Uterus (tissue), 2 donors: ENCODE data around the gene ALMS1.

Experiments
- POLR2A ChIP-seq, 2 donors: fragments of 450-650 bp; IDR thresholded peaks; one replicate each; pipeline ENCODE4 v1.6.1; 2016; ENCODE audit warnings: antibody characterized with exemption in 2 of 2, mild to moderate bottlenecking in 1 of 2, moderate library complexity in 1 of 2
- TF ChIP-seq, protein P1 (sequence below), 4 experiments: fragments of 200-600 bp in 2 of 4; fragments of 450-650 bp in 2 of 4; sonication (generic) in 2 of 4; IDR thresholded peaks; one replicate each; pipeline ENCODE4 v1.5.1; 2016 to 2019; ENCODE audit warnings: antibody characterized with exemption in 4 of 4, mild to moderate bottlenecking in 2 of 4, moderate library complexity in 1 of 4

GRCh38 chr2:73614997-73615396, 229.4 kb downstream of the ALMS1 start:
- TF ChIP-seq, protein P1, sequence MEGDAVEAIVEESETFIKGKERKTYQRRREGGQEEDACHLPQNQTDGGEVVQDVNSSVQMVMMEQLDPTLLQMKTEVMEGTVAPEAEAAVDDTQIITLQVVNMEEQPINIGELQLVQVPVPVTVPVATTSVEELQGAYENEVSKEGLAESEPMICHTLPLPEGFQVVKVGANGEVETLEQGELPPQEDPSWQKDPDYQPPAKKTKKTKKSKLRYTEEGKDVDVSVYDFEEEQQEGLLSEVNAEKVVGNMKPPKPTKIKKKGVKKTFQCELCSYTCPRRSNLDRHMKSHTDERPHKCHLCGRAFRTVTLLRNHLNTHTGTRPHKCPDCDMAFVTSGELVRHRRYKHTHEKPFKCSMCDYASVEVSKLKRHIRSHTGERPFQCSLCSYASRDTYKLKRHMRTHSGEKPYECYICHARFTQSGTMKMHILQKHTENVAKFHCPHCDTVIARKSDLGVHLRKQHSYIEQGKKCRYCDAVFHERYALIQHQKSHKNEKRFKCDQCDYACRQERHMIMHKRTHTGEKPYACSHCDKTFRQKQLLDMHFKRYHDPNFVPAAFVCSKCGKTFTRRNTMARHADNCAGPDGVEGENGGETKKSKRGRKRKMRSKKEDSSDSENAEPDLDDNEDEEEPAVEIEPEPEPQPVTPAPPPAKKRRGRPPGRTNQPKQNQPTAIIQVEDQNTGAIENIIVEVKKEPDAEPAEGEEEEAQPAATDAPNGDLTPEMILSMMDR (IDR thresholded peaks at IDR 0.05): no peak
- TF ChIP-seq POLR2A (IDR thresholded peaks at IDR 0.05): no peak
